ENCODE data around the gene ZBTB1. TPM values are rescaled to one million over a fixed set of nuclear protein-coding genes. Genes with fewer than 3 reads are reported as not detected.

ZBTB1 gene
- total RNA-seq, 4 donors from 2014 or later, result 33.4 to 129 (median 59.8) TPM

DNA sequence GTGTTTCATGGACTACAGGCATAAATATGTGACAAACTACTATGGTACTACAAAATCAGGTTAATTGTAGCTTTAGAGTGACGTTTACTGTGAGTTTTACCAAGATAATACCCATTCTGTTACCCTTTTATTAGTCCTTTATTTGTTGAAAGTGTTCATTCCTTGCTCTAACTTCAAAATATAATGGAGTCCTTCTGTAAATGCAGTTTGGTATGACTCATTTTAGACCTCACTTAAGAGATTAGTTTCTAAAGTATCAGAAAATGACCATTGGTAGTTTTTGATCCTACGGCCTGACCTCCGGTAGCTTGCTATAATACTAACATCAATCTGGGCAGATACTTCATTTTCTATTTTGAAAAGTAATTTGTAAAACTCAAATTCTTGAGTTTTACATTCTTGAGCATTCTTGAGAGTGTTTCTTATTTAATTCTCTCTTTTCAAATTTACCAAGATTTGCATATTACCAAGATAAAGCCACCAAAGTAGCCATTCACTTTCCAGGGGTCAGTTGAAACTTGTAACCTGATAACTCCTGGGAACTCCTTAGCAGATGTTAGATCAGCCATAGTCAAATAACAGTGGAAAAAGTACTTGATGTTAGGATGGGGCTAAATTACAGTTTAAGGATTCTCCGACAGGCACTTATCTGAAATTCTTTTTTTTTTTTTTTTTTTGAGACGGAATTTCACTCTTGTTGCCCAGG lies 40.2 kb downstream of the ZBTB1 start:
- Histone ChIP-seq H3K27me3 (peaks cover 6% of the 10 kb centered on the region), H3K36me3 (no peaks in the 10 kb centered on the region), H3K27ac (no peak overlapping the region), H3K9me3 (no peaks in the 10 kb centered on the region), H3K4me3 (no peak overlapping the region), H3K4me1 (peaks cover 46% of the 10 kb centered on the region)
- no peak for TF ChIP-seq POLR2A (IDR thresholded peaks at IDR 0.05)
- TF ChIP-seq POLR2AphosphoS5 (IDR thresholded peaks at IDR 0.05), result no peak
- TF ChIP-seq CTCF (IDR thresholded peaks at IDR 0.05), result no peak
- no peak for TF ChIP-seq EP300 (IDR thresholded peaks at IDR 0.05)
- WGBS, result 71% methylated on average over 5 of the region's 5 CpGs
- no peak for DNase-seq (ENCODE audit: low spot score in 2 of 2)

GRCh38 chr14:64549016-64549415 lies 44.4 kb downstream of the ZBTB1 start:
- H3K4me3 ChIP-seq, result no peak overlapping the region
- H3K27ac ChIP-seq, result no peak overlapping the region
- no peaks in the 10 kb centered on the region for H3K36me3 ChIP-seq
- H3K9me3 ChIP-seq, result no peaks in the 10 kb centered on the region
- 57% methylated on average over 1 of the region's 1 CpG for WGBS
- no peak for DNase-seq (ENCODE audit: low spot score in 2 of 2)
- H3K27me3 ChIP-seq, result no peaks in the 10 kb centered on the region
- peaks cover 24% of the 10 kb centered on the region for H3K4me1 ChIP-seq
- TF ChIP-seq CTCF (IDR thresholded peaks at IDR 0.05), result no peak

DNA sequence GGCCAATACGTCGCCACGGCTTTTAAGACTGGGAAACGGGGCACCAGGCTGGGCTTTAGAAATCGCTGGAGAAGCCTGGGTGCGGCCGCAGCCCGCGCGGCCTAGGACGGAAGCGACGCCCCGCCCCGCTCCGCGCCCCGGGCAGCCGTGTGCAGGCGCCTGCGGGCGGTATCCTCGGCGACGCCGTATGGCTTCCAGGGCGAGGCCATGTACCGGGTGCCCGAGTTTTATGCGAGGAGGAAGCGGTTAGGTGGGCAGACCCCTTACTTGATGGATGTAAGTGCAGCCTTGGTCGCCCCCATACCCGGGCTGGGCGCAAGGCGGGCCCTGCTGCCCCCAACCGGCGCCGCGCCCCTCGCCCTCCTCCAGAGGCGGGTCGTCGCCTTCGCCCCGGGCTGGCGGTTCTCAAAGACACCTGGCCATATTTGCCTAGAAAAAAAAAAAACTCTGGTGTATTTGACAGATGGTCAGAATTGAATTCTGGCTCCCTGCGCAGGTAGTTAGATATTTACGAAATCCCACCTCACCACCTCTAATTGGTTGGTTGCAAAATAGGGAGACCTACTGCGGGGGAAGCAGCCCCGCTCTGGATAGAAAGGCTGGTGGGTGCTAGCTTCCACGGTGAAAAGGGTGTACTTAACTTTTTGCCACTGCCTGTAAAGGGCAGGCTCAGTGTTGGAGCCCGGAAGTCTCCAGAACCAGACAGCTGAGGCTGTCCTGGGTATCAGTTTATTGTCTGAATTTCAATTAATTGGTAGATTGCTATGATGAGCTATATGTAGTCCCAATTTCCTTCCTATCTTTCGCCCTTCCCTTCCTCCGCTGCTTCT lies 45.4 kb downstream of the ZBTB1 start, which contains the start of gene PPP1R36:
Gene PPP1R36 (plus strand): TSS at position 171 of the 830 bp plus-strand sequence. CDS start 37 bp downstream, at position 208.
- Histone ChIP-seq H3K36me3 (no peaks in the 10 kb centered on the region), H3K27me3 (no peaks in the 10 kb centered on the region), H3K4me3 (peak within 1 kb of the TSS; percentile 48), H3K9me3 (no peaks in the 10 kb centered on the region), H3K27ac (peak within 1 kb of the TSS; percentile 16), H3K4me1 (peaks cover 19% of the 10 kb centered on the region)
- 2% methylated on average over 53 of the region's 54 CpGs for WGBS
- no peak for DNase-seq (ENCODE audit: low spot score in 2 of 2)
- TF ChIP-seq EP300 (IDR thresholded peaks at IDR 0.05), result no peak

DNA sequence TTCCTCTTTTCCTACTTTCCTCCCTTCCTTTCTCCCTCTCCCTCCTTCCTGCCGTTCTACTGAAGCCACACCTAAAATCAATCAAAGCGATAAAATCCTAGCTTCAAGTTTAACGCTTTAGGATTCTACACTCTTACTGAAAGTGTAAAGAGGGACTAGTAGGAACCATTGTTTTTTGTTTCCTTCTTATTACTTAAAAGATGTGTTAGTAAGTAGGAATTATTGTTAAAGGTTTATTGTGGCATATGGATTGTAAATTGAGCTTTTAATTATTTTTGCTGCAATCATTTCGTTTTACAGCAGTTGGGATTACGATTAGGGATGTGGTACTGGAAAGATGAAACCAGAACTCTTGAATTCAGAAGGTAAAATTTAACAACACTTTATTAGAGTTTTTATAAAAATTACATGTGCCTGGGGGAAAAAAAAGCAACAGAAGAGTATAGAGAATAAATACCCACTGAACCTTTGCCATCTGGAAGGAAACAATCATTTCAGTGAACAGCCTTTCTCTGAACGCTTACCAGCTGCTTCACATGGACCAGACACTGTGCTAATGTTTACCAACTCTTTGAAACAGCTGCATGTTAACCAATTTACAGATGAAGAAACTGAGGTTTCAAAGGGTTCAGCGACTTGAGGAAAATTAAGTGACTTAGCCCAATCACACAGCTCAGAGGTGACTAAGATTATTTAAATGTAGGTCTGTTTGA lies 46.2 kb downstream of the ZBTB1 start:
- Histone ChIP-seq H3K27me3 (no peaks in the 10 kb centered on the region), H3K9me3 (no peaks in the 10 kb centered on the region), H3K4me3 (peak overlapping the region; percentile 48), H3K36me3 (no peaks in the 10 kb centered on the region), H3K4me1 (peaks cover 19% of the 10 kb centered on the region), H3K27ac (peak overlapping the region; percentile 16)
- no peak for DNase-seq (ENCODE audit: low spot score in 2 of 2)
- WGBS, result 33% methylated on average over 7 of the region's 7 CpGs
- TF ChIP-seq CTCF (IDR thresholded peaks at IDR 0.05) (no peak), POLR2AphosphoS5 (IDR thresholded peaks at IDR 0.05) (no peak), EP300 (IDR thresholded peaks at IDR 0.05) (no peak), POLR2A (IDR thresholded peaks at IDR 0.05) (no peak)

DNA sequence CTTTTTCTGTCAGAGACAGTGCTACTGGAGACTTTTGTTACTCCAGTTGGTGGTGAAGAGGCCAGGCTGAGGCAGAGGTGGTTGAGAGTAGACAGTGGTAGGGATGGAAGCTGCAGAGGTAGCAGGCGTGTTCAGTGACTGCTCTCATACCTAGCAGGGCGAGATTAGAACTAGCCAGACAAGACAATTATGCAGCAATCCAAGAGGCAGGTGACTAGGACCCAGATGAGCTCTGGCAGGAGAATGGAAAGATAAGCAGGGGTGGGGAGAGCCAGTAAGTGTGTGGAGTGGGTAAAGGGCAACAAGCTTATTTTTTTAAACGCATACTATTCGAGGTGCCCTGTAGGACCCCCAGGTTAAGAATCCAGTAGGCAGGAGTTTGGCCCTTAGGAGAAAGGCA lies 50.0 kb downstream of the ZBTB1 start:
- no peak for DNase-seq (ENCODE audit: low spot score in 2 of 2)
- H3K27ac ChIP-seq, result no peak overlapping the region
- TF ChIP-seq EP300 (IDR thresholded peaks at IDR 0.05) (no peak), CTCF (IDR thresholded peaks at IDR 0.05) (no peak), POLR2A (IDR thresholded peaks at IDR 0.05) (no peak)
- 67% methylated on average over 4 of the region's 4 CpGs for WGBS
- H3K4me1 ChIP-seq, result peaks cover 14% of the 10 kb centered on the region
- no peaks in the 10 kb centered on the region for H3K36me3 ChIP-seq
- H3K9me3 ChIP-seq, result no peaks in the 10 kb centered on the region
- no peak overlapping the region for H3K4me3 ChIP-seq
- no peaks in the 10 kb centered on the region for H3K27me3 ChIP-seq

All from suprapubic skin (tissue), 4 donors.